ENCODE measurements around the gene C1orf94.

The C1orf94 gene

GRCh38 chr1:34176830-34177603 is at the start of gene C1orf94:
Gene C1orf94, plus strand, starts transcription at chr1:34176907. Its CDS starts 883 bp downstream, at chr1:34177790.
- no peak for DNase-seq (ENCODE audit: low read depth)

GRCh38 chr1:34127006-34128000 is 49.4 kb upstream of the C1orf94 start:
- no peak for DNase-seq (ENCODE audit: low read depth)

GRCh38 chr1:34128186-34128889 is 48.4 kb upstream of the C1orf94 start:
- no peak for DNase-seq (ENCODE audit: low read depth)

- no peak for DNase-seq (ENCODE audit: low read depth)
Observed at GRCh38 chr1:34129630-34130029, 47.1 kb upstream of the C1orf94 start.

GRCh38 chr1:34130306-34130705 is 46.4 kb upstream of the C1orf94 start:
- no peak for DNase-seq (ENCODE audit: low read depth)

- no peak for DNase-seq (ENCODE audit: low read depth)
Observed at GRCh38 chr1:34131396-34132160, 45.1 kb upstream of the C1orf94 start.

- DNase-seq (ENCODE audit: low read depth): no peak
Observed at GRCh38 chr1:34132161-34132420, 44.6 kb upstream of the C1orf94 start.

- no peak for DNase-seq (ENCODE audit: low read depth)
Observed at GRCh38 chr1:34137411-34137810, 39.3 kb upstream of the C1orf94 start.

- no peak for DNase-seq (ENCODE audit: low read depth)
Observed at GRCh38 chr1:34140011-34140676, 36.6 kb upstream of the C1orf94 start.

- DNase-seq (ENCODE audit: low read depth): no peak
Observed at GRCh38 chr1:34143975-34144374, 32.7 kb upstream of the C1orf94 start.

GRCh38 chr1:34144766-34145165 is 31.9 kb upstream of the C1orf94 start:
- no peak for DNase-seq (ENCODE audit: low read depth)

- DNase-seq (ENCODE audit: low read depth): no peak
Observed at GRCh38 chr1:34147301-34147700, 29.4 kb upstream of the C1orf94 start.

GRCh38 chr1:34149501-34149900 is 27.2 kb upstream of the C1orf94 start:
- no peak for DNase-seq (ENCODE audit: low read depth)

GRCh38 chr1:34153246-34153645 is 23.5 kb upstream of the C1orf94 start:
- DNase-seq (ENCODE audit: low read depth): no peak

GRCh38 chr1:34155860-34156259 is 20.8 kb upstream of the C1orf94 start:
- DNase-seq (ENCODE audit: low read depth): no peak

- DNase-seq (ENCODE audit: low read depth): no peak
Observed at GRCh38 chr1:34156739-34157138, 20.0 kb upstream of the C1orf94 start.

GRCh38 chr1:34162852-34163766 is 13.6 kb upstream of the C1orf94 start:
- DNase-seq (ENCODE audit: low read depth): no peak

- no peak for DNase-seq (ENCODE audit: low read depth)
Observed at GRCh38 chr1:34163792-34164731, 12.6 kb upstream of the C1orf94 start.

GRCh38 chr1:34164771-34165391 is 11.8 kb upstream of the C1orf94 start, which contains the start of gene CSMD2:
Gene CSMD2, minus strand, starts transcription at chr1:34165230. Its CDS starts 133 bp downstream, at chr1:34165097.
- DNase-seq (ENCODE audit: low read depth): no peak

All from stimulated activated CD8-positive, alpha-beta memory T cell treated with anti-CD3 and anti-CD28 coated beads, Interleukin-15, amount 100 ng/mL, for 1 hour (primary cell).